NCI-H1048 (cell line): ENCODE measurements around the gene ADCY9.
"Not testable (repeated sequence)": the region's sequence is repeated elsewhere in the genome, so short reads cannot be mapped to it uniquely, and the experiment has no call there.

Experiments
- DNase-seq: peaks from one replicate; lab custom pipeline; 2025; lab: John Stamatoyannopoulos, UW

Gene ADCY9

DNA sequence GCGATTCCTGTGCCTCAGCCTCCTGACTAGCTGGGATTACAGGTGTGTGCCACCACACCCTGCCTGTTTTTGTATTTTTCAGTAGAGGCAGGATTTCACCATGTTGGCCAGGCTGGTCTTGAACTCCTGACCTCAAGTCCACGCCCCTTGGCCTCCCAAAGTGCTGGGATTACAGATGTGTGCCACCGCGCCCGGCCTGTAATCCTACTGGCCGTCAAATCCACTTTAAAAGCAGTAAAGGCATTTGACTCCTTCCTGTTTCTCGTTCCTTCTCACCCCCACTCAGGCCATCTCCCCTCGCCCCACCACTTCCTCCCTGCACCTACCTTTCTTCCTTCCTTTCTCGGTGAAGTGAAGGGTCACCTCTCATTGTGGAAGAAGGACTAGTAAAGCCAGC is 166.3 kb downstream of the ADCY9 start:
- DNase-seq, result no peak

DNA sequence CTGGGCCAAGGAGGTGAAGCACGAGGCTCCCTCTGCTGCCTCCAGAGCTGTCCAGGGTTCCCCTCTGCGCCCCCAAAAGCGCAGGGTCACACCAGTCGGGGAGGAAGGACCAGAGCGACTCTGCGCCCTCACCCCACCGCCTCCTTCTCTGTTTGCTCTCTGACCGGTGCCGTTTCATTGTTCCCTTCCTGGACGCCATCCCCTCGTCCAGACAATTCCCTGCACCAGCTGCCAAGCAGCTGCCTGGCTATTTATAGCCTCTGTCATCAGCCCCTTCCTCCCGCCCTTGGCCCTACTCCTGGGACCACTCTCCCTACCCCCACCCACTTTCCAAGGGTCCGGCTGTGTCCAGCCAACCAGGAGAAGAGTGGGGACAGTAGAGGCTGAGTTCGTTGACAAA is 167.0 kb downstream of the ADCY9 start:
- DNase-seq, result no peak

DNA sequence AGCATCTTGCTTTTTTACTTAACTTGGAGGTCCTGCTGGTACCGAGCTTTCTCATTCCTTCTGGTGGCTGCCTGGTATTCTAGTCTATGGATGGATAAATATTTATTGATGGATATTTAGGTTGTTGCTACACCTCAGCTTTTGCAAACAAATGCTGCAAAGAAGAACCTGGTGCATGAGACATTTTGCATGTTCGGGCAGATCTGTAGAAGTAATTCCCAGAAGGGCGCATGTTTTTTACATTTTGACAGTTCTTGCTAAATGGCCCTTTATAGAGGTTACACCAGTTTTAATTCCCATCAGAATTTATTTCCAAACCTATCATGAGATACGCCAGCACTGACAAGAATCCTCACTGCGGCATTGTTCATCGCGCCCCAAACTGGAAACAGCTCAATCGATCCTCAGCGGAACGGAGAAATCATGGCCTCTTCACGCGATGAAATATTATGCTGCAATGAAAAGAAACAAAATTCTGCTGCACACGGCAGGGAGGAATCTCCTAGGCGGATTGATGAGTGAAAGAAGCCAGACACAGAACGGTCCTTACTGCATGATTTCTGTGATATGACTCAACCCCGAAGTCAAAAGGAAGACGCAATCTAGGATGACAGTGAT is 167.8 kb downstream of the ADCY9 start:
- no peak for DNase-seq

DNA sequence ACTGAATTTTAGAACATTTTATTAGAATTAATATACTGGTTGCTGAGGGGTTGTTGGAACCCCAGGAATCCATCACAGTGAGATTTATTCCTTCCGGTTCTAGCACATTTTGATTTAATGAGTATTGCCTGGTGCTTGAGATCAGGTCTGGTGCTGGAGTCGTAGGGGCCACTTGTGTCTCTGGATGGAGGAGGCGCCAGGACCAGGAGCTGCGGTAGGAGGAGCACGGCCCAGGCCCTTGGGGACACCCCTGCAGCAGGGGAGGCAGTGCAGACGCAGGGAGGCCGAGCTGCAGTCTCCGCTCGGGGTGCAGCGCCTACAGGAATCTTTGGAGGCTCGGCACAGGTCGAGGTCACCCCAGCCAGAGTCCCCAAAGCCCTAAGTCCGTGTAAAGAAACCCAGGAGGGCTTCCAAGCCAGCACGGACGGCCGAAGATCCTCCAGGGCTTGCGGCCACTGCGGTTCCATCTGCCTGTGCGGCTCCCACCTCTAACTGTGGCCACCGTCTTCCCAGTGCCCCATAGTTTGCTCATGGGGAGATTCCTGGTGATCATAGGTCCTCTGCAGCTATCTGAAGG is 169.6 kb downstream of the ADCY9 start:
- no peak for DNase-seq

DNA sequence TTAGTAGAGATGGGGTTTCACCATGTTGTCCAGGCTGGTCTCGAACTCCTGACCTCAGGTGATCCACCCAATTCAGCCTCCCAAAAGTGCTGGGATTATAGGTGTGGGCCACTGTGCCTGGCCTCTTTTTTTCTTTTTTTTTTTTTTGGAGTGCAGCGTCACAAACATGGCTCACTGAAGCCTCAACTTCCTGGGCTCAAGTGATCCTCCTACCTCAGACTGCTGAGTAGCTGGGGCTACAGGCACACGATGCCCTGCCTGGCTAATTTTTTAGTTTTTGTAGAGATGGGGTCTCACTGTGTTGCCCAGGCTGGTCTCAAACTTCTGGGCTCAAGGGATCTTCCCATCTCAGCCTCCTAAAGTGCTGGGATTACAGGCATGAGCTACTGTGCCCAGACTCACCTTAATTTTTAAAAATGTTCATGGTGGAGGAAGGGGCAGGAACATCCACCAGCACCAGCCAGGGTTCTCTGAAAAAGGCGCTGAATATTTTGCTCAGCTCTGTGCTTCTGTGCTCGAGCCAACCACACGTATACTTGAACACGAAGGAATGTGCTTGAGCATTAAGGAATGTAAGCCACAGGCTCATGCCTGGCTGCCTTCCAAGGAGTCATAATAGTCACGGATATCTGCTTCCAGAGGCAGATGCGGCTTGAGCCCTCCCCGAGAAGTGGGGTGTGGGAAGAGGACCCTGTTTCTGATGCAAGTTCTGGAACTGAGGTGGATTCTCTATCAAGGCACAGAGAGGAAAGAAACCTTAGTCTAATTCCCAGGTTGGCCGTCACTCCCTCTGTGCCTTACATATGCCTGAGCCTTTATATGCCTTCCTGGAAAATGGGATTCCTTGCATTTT is 170.3 kb downstream of the ADCY9 start:
- no peak for DNase-seq

DNA sequence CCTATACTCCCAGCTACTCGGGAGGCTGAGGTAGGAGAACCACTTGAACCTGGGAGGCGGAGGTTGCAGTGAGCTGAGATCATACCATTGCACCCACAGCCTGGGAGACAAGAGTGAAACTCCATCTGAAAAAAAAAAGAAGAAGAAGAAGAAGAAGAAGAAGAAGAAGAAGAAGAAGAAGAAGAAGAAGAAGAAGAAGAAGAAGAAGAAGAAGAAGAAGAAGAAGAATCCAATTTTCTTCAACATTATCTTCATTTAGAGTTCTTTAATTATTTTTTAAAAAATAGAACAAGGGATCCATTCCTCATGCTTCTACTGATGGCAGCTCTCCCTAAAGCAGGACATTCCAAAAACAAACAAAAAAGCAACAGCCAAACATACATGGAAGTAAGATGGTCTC is 171.8 kb downstream of the ADCY9 start:
- not testable (repeated sequence) for DNase-seq

DNA sequence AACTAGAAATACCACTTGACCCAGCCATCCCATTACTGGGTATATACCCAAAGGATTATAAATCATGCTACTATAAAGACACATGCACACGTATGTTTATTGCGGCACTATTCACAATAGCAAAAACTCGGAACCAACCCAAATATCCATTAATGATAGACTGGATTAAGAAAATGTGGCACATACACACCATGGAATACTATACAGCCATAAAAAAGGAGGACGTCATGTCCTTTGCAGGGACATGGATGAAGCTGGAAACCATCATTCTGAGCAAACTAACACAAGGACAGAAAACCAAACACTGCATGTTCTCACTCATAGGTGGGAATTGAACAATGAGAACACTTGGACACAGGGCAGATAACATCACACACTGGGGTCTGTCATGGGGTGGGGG is 174.1 kb downstream of the ADCY9 start:
- not testable (repeated sequence) for DNase-seq

DNA sequence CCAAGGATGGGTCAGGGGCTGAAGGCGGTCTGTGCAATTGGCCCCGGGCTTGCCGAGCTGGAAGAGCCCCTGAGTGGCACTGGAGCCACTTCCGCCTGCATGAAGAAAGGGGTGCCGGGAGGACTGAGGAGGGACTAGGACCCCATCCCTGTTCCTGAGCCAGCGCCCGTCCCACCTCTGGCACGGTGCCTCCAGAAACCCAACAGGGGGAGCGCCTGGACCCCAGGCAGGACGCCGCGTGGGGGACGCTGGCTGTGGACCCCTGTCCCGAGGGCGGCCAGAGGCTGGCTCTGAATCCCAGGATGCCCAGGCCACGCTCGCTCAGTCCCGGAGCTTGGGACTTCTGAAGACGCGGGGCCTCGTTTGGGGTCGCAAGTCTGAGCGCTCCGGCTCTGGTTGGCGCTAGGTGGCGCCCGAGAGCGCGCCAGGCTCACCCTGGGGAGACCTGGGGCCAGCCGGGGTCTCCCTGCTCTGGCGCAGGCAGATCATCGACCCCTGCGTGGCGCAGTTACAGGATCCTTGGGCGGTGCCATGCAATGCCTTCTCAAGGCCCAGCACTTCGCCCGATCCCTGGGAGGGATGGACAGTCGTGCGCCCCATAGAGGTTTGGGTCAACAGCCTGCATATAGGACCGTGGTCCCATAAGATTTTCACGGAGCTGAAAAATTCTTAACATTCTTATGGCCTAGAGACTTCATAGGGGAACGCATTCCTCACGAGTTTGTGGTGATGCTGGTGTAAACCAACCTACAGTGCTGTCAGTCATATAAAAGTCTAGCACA is 177.2 kb downstream of the ADCY9 start:
- peak; percentile 23 for DNase-seq

DNA sequence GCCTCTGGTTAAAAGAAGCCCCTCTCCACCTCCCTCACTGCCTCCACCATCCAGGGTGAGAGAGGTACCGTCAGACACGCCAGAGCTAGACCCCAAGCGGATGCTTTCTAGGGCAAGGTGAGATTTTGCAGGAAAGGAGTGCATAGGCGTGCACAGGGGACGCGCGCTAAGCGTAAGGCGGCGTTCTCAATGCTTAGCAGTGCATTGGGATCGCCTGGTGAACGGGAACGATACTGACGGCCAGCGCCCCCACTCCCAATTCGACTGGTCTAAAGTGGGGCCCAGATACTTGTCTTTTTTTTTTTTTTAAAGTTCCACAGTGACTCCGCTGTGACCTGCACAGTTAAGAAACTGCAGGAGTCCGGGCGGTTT is 177.8 kb downstream of the ADCY9 start:
- DNase-seq, result no peak

DNA sequence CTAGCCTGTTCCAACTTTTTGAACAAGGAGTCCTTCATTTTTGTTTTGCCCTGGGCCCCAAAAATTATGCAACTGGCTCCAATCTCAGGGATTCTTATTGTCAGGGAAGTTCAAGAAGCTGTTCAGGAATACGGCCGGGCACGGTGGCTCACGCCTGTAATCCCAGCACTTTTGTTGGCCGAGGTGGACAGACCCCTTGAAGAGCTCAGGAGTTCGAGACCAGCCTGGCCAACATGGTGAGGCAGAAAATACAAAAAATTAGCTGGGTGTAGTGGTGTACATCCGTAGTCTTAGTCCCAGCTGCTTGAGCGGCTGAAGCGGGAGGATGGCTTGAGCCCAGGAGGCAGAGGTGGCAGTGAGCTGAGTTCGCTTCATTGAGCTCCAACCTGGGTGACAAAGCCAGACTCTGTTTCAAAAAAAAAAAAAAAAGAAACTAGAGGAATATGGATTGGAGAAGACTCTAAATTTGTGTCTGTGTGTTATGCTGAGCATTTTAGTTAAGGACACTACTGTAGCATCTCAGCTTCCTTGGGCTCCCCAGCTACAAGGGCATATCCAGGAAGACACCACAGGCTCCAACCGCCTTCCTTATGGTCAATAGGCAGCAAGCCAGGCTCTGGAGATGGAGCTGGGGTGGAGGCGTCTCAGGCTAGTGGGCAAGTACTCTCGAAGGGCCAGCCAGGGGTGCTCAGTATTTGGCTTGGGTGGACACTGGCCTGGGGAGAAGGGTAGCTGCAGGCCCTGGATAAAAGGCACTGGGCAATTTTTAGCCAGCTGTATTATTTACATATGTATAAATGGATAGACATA is 179.0 kb downstream of the ADCY9 start:
- DNase-seq, result no peak

DNA sequence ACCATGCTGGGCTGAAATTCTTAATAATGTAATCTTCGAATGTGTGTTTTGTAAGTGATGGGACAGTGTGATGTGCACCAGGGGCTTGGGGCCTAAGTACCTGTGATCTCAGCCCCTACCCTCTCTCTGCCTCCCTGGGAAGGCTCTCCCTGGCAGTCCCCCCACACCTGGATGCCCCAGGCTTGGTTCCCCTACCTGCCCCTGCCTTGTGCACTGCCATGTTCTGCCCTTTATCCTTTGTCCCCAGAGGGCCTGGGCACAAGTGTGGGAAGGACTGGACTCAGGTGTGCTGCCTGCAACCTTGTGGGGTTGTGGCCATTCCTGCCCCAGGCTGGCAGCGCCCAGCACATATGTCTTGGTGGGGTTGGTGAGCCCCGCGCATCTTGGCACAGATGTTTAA is 180.3 kb downstream of the ADCY9 start:
- DNase-seq, result no peak

DNA sequence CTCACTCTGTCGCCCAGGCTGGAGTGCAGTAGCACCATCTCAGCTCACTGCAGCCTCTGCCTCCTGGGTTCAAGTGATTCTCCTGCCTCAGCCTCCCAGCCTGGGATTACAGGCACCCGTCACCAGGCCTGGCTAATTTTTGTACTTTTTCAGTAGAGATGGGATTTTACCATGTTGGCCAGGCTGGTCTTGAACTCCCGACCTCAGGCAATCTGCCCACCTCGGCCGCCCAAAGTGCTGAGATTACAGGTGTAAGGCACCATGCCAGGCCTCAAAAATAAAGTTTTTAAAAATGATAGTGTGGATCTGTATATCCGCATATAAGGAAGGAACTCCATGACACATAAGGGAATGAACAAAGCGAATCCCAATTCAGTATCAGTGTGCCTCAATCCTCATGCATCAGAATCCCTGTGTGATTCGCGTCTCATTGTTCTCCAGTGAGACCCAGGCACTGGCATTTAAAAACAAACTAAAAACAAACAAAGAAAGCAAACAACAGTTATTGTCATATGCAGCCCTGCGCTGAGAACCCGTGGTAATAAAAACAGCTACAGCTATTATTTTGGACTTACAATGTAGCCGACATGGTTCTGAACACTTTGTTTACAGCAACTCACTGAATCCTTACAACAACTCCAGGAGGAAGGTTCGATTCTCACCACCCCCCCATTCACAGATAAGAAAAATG is 181.6 kb downstream of the ADCY9 start:
- DNase-seq, result no peak

DNA sequence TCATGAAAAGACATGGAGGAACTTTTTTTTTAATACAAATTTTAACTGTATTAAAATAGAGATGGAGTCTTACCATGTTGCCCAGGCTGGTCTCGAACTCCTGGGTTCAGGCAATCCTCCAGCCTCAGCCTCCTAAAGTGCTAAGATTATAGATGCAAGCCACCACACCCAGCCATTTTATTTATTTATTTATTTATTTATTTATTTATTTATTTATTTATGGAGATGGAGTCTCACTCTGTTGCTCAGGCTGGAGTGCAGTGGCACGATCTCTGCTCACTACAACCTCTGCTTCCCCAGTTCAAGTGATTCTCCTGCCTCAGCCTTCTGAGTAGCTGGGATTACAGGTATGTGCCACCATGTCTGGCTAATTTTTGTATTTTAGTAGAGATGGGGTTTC is 189.1 kb downstream of the ADCY9 start:
- DNase-seq, result not testable (repeated sequence)

DNA sequence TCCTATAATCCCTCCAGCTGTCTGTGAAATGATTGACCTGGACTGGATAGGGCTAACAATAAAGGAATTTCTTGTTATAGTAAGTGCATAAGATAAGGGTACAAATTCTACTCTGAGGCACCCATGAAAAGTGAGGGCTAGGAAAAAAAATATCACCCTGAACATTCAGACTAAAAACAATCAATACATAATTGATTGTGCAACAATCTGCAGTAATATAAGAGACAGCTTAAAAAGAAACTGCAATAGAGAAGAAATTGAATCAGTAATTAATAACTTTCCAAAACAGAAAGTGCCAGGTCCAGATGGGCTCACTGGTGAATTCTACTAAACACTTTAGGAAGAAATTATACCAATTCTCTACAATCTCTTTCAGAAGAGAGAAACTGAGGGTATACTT is 191.5 kb downstream of the ADCY9 start:
- no peak for DNase-seq

DNA sequence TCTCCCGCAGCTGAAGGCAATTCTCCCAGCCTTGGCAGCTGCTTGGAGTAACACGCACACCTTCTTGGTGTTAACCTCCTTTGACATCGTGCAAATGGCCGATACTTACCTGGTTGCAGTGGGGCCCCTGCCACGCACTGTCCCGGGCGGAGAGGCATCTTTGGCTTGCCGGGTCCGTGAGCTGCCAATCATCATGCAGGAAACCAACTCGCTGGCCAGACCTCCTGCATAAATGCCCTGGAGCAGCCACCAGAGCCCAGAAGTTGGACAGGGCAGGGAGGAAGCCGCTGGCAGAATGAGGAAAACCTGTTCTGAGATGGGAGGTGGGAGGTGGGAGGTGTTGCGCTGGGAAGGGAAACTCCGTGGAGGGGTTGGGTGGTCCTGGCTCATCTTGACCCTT is 194.0 kb downstream of the ADCY9 start:
- no peak for DNase-seq

DNA sequence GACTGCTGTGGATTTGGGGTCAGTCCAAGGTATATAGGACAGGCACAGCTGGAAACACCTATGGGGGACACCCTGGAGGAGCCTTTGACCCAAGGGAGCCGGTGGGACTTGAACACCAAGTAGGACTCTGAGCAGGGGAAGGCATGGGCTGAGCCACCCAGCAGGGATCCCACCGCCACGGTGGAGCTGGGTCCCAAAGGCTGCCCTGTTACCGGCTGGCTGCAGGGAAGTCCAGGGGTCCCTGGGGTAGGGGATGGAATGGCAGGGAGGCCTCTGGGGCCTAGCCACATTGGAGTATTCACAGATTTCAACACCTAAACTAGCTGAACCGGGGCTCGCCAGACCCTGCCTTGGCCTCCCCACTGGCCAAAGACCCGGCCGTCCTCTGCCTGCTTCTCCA is 196.0 kb downstream of the ADCY9 start:
- no peak for DNase-seq

DNA sequence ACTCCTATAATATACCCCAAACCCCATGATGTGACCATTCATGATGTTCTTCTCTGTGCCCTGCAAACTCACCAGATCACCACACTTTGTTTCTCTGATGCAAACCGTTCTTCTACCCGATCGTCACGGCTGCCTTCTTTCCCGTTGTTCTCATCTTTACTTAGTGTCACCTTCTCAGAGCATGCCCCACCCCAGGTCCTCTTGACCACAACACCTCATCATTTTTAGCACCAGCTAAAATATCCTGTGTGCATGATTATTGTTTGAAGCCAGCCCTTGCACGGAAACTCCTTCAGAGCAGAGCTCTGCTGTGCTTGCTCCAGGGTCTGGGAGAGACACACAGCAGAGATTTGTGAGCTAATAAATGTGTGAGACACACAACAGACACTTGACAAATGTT is 196.8 kb downstream of the ADCY9 start:
- no peak for DNase-seq

DNA sequence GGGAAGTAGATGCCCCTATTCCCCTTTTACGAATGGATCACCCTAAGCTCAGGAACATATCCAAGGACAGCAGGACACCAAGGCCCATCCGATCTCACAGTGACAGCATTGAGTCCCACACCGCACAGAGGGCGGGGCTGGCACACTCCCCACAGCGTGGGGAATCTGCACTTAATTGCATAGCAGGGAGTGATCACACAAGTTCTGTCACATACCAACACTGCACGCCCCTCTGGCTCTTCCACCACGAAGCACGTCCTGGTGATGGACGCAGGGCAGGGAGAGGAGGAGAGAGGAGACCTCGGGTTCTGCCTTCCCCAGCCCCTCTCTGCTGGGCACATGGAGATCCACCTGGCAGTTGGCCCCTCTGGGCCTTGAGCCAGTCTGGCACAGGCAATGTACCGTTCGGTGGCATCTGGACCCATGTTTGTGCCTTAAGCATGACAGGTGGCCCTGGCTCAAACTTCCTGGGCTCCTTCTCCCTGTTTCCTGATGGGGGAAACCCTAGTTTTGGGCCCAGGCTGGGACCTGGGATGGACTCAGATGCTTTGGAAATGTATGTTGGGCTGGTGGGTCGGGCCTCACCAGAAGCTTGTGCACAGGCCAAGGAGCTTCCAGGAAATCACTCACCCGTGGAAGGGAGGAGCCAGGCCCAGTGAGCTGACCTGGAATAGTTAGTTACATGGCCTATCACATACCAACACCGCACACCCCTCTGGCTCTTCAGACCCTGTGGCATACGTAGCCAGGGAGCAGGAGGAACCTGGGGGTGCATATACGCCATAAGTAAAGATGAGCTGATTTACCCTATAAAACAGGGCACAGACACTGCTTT is 200.6 kb downstream of the ADCY9 start:
- no peak for DNase-seq

DNA sequence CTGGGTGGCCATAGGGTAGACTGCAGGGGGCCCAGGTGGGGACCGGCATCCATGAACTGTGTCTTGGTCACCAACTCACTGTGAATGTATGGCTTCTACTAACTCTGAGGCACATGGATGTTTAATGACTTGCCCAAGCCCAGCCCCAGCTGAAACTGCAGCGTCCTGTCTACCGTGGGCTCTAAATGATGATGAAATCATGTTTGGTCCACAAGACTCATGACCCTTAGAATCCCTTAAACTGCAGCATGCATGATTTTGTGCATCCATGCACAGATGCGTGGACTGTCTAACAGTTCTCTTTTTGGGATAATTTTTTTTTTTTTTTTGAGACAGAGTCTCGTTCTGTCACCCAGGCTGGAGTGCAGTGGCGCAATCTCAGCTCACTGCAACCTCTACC is 203.3 kb downstream of the ADCY9 start:
- no peak for DNase-seq
